HEK293 (cell line): ENCODE results near the gene EDARADD.

ENCODE experiments used
- AEBP2 ChIP-seq: fragments of 450-650 bp; formaldehyde crosslinking; IDR thresholded peaks from 2 replicates; pipeline ENCODE4 v1.5.1; 2016; ENCODE audit warnings: missing biosample characterization, missing genetic modification characterization, borderline replicate concordance
- ATF2 ChIP-seq: fragments of 450-650 bp; formaldehyde crosslinking; IDR thresholded peaks from 2 replicates; pipeline ENCODE4 v1.5.1; 2016; ENCODE audit warnings: missing biosample characterization, missing genetic modification characterization, low read depth
- FEZF1 ChIP-seq: fragments of 450-650 bp; formaldehyde crosslinking; IDR thresholded peaks from 2 replicates; pipeline ENCODE4 v1.5.1; 2016; ENCODE audit warnings: missing biosample characterization, missing genetic modification characterization
- KLF16 ChIP-seq: fragments of 450-650 bp; formaldehyde crosslinking; IDR thresholded peaks from 2 replicates; pipeline ENCODE4 v1.5.1; 2017; ENCODE audit warnings: missing biosample characterization, missing genetic modification characterization
- KLF8 ChIP-seq: fragments of 450-650 bp; formaldehyde crosslinking; IDR thresholded peaks from 2 replicates; pipeline ENCODE4 v1.5.1; 2016; ENCODE audit warnings: missing biosample characterization, missing genetic modification characterization
- KLF9 ChIP-seq: fragments of 450-650 bp; formaldehyde crosslinking; IDR thresholded peaks from 2 replicates; pipeline ENCODE4 v1.5.1; 2016; ENCODE audit warnings: missing biosample characterization, missing genetic modification characterization, low read depth
- MEIS1 ChIP-seq: sonication (generic); formaldehyde crosslinking; IDR thresholded peaks from 2 replicates; pipeline ENCODE4 v1.8.1; 2022; ENCODE audit warnings: missing genetic modification reagents, mild to moderate bottlenecking, borderline replicate concordance
- MYNN ChIP-seq: fragments of 450-650 bp; formaldehyde crosslinking; IDR thresholded peaks from 2 replicates; pipeline ENCODE4 v1.5.1; 2016; ENCODE audit warnings: missing biosample characterization, missing genetic modification characterization, borderline replicate concordance
- SALL2 ChIP-seq: fragments of 450-650 bp; formaldehyde crosslinking; IDR thresholded peaks from 2 replicates; pipeline ENCODE4 v1.5.0; 2017; ENCODE audit warnings: missing biosample characterization, mild to moderate bottlenecking, missing genetic modification characterization, borderline replicate concordance
- TCF7L2 ChIP-seq: IDR thresholded peaks from 2 replicates; pipeline ENCODE4 v1.6.1; 2011; ENCODE audit warnings: low read depth, mild to moderate bottlenecking, inconsistent platforms, low read length, moderate library complexity, borderline replicate concordance
- TRIM28 ChIP-seq: IDR thresholded peaks from 2 replicates; pipeline ENCODE4 v1.6.1; 2011; ENCODE audit warnings: low read length, control low read depth, borderline replicate concordance
- YY2 ChIP-seq: fragments of 450-650 bp; formaldehyde crosslinking; IDR thresholded peaks from 2 replicates; pipeline ENCODE4 v1.5.1; 2016; ENCODE audit warnings: missing biosample characterization, missing genetic modification characterization
- ZBTB1 ChIP-seq: fragments of 450-650 bp; formaldehyde crosslinking; IDR thresholded peaks from 2 replicates; pipeline ENCODE4 v1.5.1; 2016; ENCODE audit warnings: missing biosample characterization, missing genetic modification characterization
- ZFP69B ChIP-seq: fragments of 450-650 bp; formaldehyde crosslinking; IDR thresholded peaks from 2 replicates; pipeline ENCODE4 v1.5.1; 2016; ENCODE audit warnings: missing biosample characterization, missing genetic modification characterization
- ZNF132 ChIP-seq: fragments of 450-650 bp; formaldehyde crosslinking; IDR thresholded peaks from 2 replicates; pipeline ENCODE4 v1.5.1; 2017; ENCODE audit warnings: missing biosample characterization, missing genetic modification characterization, borderline replicate concordance
- ZNF138 ChIP-seq: fragments of 450-650 bp; formaldehyde crosslinking; IDR thresholded peaks from 2 replicates; pipeline ENCODE4 v1.5.1; 2016; ENCODE audit warnings: missing biosample characterization, missing genetic modification characterization, borderline replicate concordance
- ZNF157 ChIP-seq: fragments of 450-650 bp; formaldehyde crosslinking; IDR thresholded peaks from 2 replicates; pipeline ENCODE4 v1.5.1; 2016; ENCODE audit warnings: missing biosample characterization, missing genetic modification characterization
- ZNF211 ChIP-seq: fragments of 450-650 bp; formaldehyde crosslinking; IDR thresholded peaks from 2 replicates; pipeline ENCODE4 v1.5.1; 2016; ENCODE audit warnings: low read depth, missing biosample characterization, missing genetic modification characterization
- ZNF223 ChIP-seq: fragments of 450-650 bp; formaldehyde crosslinking; IDR thresholded peaks from 2 replicates; pipeline ENCODE4 v1.5.1; 2016; ENCODE audit warnings: missing biosample characterization, missing genetic modification characterization
- ZNF23 ChIP-seq: fragments of 450-650 bp; formaldehyde crosslinking; IDR thresholded peaks from 2 replicates; pipeline ENCODE4 v1.5.1; 2016; ENCODE audit warnings: missing biosample characterization, missing genetic modification characterization, borderline replicate concordance
- ZNF266 ChIP-seq: fragments of 450-650 bp; formaldehyde crosslinking; IDR thresholded peaks from 2 replicates; pipeline ENCODE4 v1.5.1; 2016; ENCODE audit warnings: missing biosample characterization, missing genetic modification characterization, low read depth
- ZNF302 ChIP-seq: fragments of 450-650 bp; formaldehyde crosslinking; IDR thresholded peaks from 2 replicates; pipeline ENCODE4 v1.5.1; 2016; ENCODE audit warnings: missing biosample characterization, missing genetic modification characterization, low read depth
- ZNF366 ChIP-seq: fragments of 450-650 bp; formaldehyde crosslinking; conservative IDR thresholded peaks from 2 replicates; pipeline ENCODE4 v1.5.1; 2016; ENCODE audit warnings: missing biosample characterization, missing genetic modification characterization
- ZNF530 ChIP-seq: fragments of 450-650 bp; formaldehyde crosslinking; IDR thresholded peaks from 2 replicates; pipeline ENCODE4 v1.5.1; 2016; ENCODE audit warnings: low read depth, missing biosample characterization, missing genetic modification characterization
- ZNF548 ChIP-seq: fragments of 450-650 bp; formaldehyde crosslinking; IDR thresholded peaks from 2 replicates; pipeline ENCODE4 v1.5.1; 2016; ENCODE audit warnings: missing biosample characterization, missing genetic modification characterization
- ZNF549 ChIP-seq: fragments of 450-650 bp; IDR thresholded peaks from 2 replicates; pipeline ENCODE4 v1.5.1; 2018; ENCODE audit warnings: missing biosample characterization, missing genetic modification characterization, mild to moderate bottlenecking, inconsistent platforms, moderate library complexity
- ZNF629 ChIP-seq: fragments of 450-650 bp; formaldehyde crosslinking; IDR thresholded peaks from 2 replicates; pipeline ENCODE4 v1.5.1; 2017; ENCODE audit warnings: missing biosample characterization, missing genetic modification characterization
- ZNF660 ChIP-seq: fragments of 450-650 bp; IDR thresholded peaks from 2 replicates; pipeline ENCODE4 v1.5.1; 2018; ENCODE audit warnings: missing biosample characterization, mild to moderate bottlenecking, missing genetic modification characterization
- ZNF76 ChIP-seq: fragments of 450-650 bp; formaldehyde crosslinking; IDR thresholded peaks from 2 replicates; pipeline ENCODE4; 2016; ENCODE audit warnings: low read depth, missing biosample characterization, missing genetic modification characterization, borderline replicate concordance
- ZNF792 ChIP-seq: fragments of 450-650 bp; formaldehyde crosslinking; IDR thresholded peaks from 2 replicates; pipeline ENCODE4 v1.5.1; 2016; ENCODE audit warnings: missing biosample characterization, missing genetic modification characterization
- TF ChIP-seq, protein P1 (sequence below): fragments of 450-650 bp; formaldehyde crosslinking; IDR thresholded peaks from 2 replicates; pipeline ENCODE4 v1.5.1; 2016; ENCODE audit warnings: missing biosample characterization, missing genetic modification characterization
- TF ChIP-seq, protein P2 (sequence below): fragments of 450-650 bp; formaldehyde crosslinking; IDR thresholded peaks from 2 replicates; pipeline ENCODE4 v1.5.1; 2016; ENCODE audit warnings: missing biosample characterization, missing genetic modification characterization
- TF ChIP-seq, protein P3 (sequence below): fragments of 450-650 bp; formaldehyde crosslinking; IDR thresholded peaks from 2 replicates; pipeline ENCODE4 v1.5.1; 2016; ENCODE audit warnings: missing biosample characterization, missing genetic modification characterization

The EDARADD gene

GRCh38 chr1:236524142-236524894 is 130.2 kb downstream of the EDARADD start (continued):
- TF ChIP-seq ATF2 (tag by site-specific recombination) (peak; percentile 54; the same call in 1 of the 2 replicates), TCF7L2 (no peak), ZNF76 (tag by site-specific recombination) (peak; percentile 52), AEBP2 (tag by site-specific recombination) (no peak), ZNF302 (tag by site-specific recombination) (no peak), ZFP69B (tag by site-specific recombination) (no peak; the same call in 1 of the 2 replicates), ZNF266 (tag by site-specific recombination) (no peak), ZBTB1 (tag by site-specific recombination) (no peak), ZNF211 (tag by site-specific recombination) (no peak), ZNF548 (tag by site-specific recombination) (no peak), ZNF629 (tag by site-specific recombination) (peak; percentile 84), ZNF23 (tag by site-specific recombination) (no peak), ZNF157 (tag by site-specific recombination) (no peak), ZNF792 (tag by site-specific recombination) (0 out of 2 replicates have a peak, but pooled peaks have one; percentile 53), MEIS1 (CRISPR knock-in tag) (no peak), ZNF132 (tag by site-specific recombination) (no peak), ZNF530 (tag by site-specific recombination) (no peak), KLF9 (no peak), SALL2 (tag by site-specific recombination) (no peak), FEZF1 (tag by site-specific recombination) (peak; percentile 28; the same call in 1 of the 2 replicates), ZNF138 (no peak), KLF16 (tag by site-specific recombination) (peak; percentile 42; the same call in 1 of the 2 replicates), MYNN (tag by site-specific recombination) (no peak), ZNF660 (tag by site-specific recombination) (peak; percentile 75), ZNF549 (tag by site-specific recombination) (no peak), KLF8 (tag by site-specific recombination) (peak; percentile 58; the same call in 1 of the 2 replicates), YY2 (tag by site-specific recombination) (peak; percentile 81; the same call in 1 of the 2 replicates), ZNF366 (peak; percentile 63), TRIM28 (no peak), ZNF223 (tag by site-specific recombination) (no peak)
- TF ChIP-seq, protein P1, sequence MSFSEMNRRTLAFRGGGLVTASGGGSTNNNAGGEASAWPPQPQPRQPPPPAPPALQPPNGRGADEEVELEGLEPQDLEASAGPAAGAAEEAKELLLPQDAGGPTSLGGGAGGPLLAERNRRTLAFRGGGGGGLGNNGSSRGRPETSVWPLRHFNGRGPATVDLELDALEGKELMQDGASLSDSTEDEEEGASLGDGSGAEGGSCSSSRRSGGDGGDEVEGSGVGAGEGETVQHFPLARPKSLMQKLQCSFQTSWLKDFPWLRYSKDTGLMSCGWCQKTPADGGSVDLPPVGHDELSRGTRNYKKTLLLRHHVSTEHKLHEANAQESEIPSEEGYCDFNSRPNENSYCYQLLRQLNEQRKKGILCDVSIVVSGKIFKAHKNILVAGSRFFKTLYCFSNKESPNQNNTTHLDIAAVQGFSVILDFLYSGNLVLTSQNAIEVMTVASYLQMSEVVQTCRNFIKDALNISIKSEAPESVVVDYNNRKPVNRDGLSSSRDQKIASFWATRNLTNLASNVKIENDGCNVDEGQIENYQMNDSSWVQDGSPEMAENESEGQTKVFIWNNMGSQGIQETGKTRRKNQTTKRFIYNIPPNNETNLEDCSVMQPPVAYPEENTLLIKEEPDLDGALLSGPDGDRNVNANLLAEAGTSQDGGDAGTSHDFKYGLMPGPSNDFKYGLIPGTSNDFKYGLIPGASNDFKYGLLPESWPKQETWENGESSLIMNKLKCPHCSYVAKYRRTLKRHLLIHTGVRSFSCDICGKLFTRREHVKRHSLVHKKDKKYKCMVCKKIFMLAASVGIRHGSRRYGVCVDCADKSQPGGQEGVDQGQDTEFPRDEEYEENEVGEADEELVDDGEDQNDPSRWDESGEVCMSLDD: 0 out of 2 replicates have a peak, but pooled peaks have one; percentile 35
- TF ChIP-seq, protein P2, sequence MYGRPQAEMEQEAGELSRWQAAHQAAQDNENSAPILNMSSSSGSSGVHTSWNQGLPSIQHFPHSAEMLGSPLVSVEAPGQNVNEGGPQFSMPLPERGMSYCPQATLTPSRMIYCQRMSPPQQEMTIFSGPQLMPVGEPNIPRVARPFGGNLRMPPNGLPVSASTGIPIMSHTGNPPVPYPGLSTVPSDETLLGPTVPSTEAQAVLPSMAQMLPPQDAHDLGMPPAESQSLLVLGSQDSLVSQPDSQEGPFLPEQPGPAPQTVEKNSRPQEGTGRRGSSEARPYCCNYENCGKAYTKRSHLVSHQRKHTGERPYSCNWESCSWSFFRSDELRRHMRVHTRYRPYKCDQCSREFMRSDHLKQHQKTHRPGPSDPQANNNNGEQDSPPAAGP: no peak
- TF ChIP-seq, protein P3, sequence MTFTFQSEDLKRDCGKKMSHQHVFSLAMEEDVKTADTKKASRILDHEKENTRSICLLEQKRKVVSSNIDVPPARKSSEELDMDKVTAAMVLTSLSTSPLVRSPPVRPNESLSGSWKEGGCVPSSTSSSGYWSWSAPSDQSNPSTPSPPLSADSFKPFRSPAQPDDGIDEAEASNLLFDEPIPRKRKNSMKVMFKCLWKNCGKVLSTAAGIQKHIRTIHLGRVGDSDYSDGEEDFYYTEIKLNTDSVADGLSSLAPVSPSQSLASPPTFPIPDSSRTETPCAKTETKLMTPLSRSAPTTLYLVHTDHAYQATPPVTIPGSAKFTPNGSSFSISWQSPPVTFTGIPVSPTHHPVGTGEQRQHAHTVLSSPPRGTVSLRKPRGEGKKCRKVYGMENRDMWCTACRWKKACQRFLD (tag by site-specific recombination): no peak
